Umbilical cord (tissue), 2 donors: ENCODE measurements around the gene MBOAT2. TPM values are rescaled to one million over a fixed set of nuclear protein-coding genes. Genes with fewer than 3 reads are reported as not detected.
A peak's percentile ranks its signal among the peaks of the same experiment; 100 is the strongest.
"Not testable (repeated sequence)": the region's sequence is repeated elsewhere in the genome, so short reads cannot be mapped to it uniquely, and the experiment has no call there.

Experiments
- DNase-seq: peaks from one replicate; pipeline ENCODE4 v3.0.0-alpha.2; 2015; ENCODE audit warnings: low spot score
- total RNA-seq: library from RNA; depleted of rRNA; stranded (reverse); fragments of >200 nt; gene quantifications from one replicate; pipeline ENCODE4 v1.2.3, GENCODE V29; 2014; ENCODE audit warnings: low replicate concordance; ENCODE audit not compliant: insufficient read depth

The MBOAT2 gene
- total RNA-seq, 1 donor from 2014 or later, result 34.2 TPM

DNA sequence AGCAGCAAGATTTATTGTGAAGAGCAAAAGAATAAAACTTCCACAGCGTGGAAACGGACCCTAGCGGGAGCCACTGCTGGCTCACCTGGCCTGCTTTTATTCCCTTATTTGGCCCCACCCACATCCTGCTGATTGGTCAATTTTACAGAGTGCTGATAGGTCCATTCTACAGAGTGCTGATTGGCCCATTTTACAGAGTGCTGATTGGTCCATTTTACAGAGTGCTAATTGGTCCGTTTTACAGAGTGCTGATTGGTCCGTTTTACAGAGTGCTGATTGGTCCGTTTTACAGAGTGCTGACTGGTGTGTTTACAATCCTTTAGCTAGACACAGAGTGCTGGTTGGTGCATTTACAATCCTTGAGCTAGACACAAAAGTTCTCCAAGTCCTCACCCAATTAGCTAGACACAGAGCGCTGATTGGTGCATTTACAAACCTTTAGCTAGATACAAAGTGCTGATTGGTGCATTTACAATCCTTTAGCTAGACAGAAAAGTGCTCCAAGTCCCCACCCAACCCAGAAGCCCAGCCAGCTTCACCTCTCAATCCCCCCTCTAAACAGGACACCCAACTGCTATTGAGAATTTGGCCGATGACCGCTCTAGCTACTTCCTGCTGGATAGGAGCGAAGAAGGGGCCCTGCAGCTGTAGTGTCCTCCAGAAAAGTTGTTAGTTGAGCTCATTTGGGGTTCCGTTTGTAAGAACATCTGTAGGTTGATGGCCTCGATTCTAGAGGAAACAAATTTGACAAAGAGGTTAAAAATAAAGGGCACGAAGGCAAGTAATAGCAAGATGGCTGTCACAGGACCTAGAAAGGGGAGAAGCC, 108.2 kb downstream of the MBOAT2 start:
- DNase-seq, result not testable (repeated sequence)

DNA sequence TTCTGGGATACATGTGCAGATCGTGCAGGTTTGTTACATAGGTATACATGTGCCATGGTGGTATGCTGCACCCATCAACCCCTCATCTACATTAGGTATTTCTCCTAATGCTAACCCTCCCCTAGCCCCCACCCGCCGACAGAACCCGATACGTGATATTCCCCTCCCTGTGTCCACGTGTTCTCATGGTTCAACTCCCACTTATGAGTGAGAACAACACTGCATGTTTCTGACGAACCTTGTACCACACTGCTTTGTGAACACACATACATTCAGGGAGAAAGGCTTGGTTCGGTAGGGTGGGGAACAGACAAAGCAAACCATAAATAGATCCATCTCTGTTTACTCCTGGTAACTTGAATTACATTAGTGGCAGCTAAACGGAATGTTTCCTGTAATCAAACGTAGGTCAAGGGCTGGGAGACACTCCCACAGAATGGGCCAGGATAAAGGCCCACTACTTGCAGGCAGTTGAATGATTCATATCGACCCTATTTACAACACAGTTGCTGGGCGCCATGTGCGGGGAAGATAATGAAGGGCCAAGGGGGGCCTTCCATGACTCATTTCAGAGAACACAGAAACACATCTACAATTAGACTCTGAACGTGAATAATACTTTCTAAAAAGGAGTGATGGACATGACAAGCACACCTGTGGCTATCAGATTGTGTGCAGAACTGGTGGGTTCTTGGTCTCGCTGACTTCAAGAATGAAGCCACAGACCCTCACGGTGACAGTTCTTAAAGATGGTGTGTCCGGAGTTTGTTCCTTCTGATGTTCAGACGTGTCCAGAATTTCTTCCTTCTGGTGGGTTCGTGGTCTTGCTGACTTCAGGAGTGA, 109.3 kb downstream of the MBOAT2 start:
- no peak for DNase-seq

- DNase-seq, result no peak
Observed at GRCh38 chr2:8893474-8893873, 110.0 kb downstream of the MBOAT2 start.

DNA sequence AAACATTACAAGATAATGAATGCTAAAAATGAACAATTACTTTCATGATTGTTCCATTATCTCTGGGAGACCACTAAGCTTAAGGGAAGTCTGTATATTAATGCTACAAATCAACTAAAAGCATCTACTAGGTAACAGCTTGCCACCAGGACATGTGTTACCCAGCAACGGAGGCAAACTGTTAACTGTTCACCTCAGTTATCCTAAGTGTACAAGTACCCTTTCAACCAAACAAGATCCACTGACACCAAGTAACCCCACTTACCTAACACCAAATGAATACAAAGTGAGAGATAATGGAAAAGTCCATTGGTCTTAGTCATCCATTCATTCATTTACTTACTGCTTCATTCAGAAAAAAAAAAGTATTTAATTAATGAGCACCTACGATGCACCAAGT, 111.4 kb downstream of the MBOAT2 start:
- no peak for DNase-seq

GRCh38 chr2:8889978-8890377, 113.5 kb downstream of the MBOAT2 start:
- no peak for DNase-seq

DNA sequence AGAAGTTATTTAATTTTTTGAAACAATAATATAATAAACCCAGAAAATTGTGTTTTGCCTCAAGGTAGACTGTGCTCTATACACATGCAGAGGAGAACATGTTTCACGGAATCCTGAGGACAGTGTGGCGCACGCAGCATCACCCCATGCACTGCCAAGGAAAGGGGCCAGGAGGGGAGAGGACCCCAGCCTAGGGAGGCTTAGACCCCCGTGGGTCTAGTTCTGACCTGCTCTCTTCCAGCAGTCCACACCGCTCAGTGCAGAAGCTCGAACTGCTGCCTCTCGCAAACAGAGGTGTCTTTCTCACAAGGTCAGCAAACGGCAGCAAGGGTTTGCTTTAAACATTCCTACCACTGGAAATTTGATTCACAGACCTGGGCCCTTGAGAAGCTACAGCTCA, 114.5 kb downstream of the MBOAT2 start:
- no peak for DNase-seq

DNA sequence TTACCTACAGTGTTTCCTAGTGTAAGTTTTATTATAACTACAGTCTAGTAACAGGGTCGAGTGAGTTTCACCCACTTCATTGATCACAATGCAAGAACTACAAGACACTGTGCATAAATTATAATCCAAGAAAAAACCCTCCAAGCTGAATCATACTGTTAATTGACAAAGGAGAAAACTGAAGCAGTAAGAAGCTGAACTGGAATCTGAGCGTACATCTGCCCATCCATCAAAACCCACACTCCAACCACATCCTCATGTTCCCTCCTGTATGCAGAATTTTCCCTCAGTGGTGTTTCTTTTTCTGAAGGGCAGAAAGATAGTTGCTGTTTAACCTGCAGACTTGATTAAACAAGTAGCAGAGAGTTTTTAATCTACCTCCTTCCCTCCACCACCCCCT, 116.6 kb downstream of the MBOAT2 start:
- DNase-seq, result no peak

- no peak for DNase-seq
Observed at GRCh38 chr2:8886202-8886518, 117.3 kb downstream of the MBOAT2 start.

GRCh38 chr2:8885449-8886201, 117.9 kb downstream of the MBOAT2 start:
- no peak for DNase-seq

DNA sequence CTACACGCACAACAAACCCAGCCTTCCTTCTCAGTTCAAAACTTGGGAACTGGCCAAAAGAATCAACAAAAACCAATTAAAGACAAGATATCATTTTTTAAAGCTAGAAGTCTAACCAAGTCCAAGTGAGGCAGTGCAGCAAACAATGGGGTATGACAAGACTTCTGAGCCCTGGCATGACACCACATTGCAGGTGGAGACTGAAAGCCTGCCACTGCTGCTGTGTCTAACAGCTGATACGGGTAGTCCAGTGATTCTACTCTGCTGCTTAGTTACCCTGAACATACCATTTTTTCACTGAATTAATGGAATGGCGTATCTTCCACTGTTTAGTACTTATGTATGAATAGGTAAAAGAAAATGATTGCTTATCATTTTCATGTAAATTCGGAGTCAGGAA, 118.7 kb downstream of the MBOAT2 start:
- no peak for DNase-seq

- DNase-seq, result no peak
Observed at GRCh38 chr2:8882094-8882493, 121.4 kb downstream of the MBOAT2 start.

DNA sequence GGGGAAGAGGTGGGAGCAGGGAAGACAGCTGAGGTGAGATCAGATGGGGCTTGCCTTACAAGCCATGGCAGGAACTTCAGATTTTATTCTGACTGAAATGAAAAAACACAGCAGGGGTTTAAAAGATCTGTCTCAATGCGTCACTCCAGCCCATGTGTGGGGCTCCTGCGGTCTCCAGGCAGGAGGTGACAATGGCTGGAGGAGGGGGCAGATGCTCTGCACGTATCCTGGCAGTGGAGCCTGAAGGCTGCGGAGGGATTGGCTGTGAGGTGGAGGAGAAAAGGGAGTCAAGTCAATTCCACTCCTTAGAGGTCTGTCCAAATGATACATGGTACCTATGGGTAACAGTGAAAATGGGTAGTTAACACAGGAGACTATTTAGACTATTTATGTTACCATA, 125.6 kb downstream of the MBOAT2 start:
- no peak for DNase-seq

GRCh38 chr2:8877332-8877731, 126.2 kb downstream of the MBOAT2 start:
- DNase-seq, result no peak

- no peak for DNase-seq
Observed at GRCh38 chr2:8876628-8877027, 126.9 kb downstream of the MBOAT2 start.

- peak; percentile 55 for DNase-seq
Observed at GRCh38 chr2:8872821-8873432, 130.6 kb downstream of the MBOAT2 start.

DNA sequence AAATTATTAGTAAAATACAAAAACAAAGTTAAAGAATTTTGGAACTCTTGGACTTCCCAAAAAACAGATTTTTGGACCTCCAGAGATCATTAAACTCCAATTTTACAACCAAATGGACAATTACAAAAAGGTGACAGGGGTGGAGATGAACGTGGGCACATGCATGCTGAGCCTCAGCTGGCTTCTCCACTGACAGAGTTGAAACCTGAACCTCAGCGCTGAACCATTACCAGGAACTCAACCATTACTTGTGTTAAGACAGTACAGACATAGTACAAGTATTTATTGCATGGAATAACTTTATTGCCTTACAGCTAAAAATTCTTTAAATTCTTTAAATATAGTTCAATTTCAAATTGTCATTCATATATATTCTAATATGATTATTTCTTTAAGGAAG, 133.0 kb downstream of the MBOAT2 start:
- DNase-seq, result no peak

DNA sequence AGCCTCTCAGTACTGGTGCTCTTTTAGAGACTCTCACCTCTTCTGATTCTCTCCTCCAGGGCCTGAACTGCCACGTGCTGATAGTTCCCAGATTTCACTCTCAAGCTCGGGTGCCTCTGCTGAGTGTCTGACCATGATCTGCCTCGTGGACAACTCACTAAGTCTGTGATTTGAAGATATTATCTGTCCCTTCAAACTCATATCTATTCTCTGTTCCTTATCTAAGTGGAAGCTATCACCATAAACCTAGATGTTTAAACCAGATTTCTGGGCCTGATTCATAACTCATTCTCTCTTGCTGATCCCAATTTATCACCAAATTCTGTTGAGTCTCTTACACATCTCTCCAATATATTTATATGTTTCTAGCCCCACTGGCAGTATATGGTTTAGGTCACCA, 136.1 kb downstream of the MBOAT2 start:
- DNase-seq, result peak; percentile 23

DNA sequence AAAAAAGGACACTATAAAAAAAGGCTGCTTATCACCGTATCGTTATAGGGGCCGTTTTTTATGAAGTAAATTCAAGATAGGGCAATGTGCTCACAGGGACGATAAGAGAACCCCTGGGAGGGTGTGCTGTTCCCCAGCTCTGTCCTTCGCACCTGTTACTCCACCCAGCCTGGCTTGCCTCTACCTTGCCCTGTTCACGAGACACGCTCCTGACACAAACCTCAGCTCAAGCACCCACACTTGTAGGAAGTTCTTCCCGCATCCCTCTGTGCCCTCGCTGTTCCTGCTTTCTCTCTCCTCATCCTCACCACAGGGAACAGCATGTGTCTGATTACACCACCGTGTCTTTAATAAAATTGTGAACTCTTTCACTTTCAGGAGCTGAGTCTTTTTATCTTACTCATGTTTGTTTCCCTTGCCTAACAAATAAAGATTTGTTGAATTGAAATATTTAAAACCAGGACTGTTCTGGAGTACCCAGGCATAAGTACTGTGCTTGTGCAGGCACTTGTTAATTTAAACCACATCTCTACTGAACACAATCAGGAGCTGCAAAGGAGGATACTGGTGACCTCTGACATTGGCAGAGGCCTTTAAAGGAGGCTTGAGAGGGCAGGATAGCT, 140.0 kb downstream of the MBOAT2 start:
- no peak for DNase-seq

DNA sequence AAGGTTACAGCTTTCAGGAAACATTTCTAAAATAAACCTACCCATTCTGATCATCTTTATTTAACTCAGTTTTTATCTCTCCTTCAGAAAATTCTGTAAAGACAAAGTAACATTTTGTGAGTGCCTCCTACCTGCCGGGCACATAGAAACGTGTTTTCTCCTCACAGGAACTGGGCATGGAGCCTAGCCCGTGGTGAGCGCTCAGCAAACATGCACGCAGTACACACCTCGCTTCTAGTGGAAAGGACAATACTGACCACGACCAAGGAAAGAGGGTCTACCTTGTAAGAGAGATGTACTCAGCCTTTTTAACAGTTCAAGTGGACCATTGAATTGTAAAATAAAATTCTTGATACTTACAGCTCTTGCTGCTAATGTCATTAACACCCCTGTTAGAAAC, 141.3 kb downstream of the MBOAT2 start:
- no peak for DNase-seq

DNA sequence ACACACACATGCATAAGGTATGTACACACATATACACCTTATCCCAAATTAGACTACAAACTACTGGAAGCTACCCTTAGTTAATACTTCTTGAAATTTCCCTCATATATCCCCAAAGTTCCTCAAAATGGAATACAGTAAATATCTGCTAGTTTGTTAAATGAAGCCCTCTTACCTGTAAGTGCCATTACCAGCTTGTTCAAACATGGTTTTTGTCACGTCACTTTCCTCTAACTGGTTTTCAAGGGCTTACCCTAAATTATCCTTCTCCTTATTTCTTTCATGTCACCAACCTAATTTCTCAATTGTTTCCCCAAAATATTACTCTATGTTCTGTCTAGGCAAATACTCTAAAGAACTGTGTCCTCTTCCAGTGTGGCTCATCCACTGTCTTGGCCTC, 141.7 kb downstream of the MBOAT2 start:
- no peak for DNase-seq

- no peak for DNase-seq
Observed at GRCh38 chr2:8860239-8860638, 143.2 kb downstream of the MBOAT2 start.
